ENCODE results near the gene PPP1R7.

Gene PPP1R7

DNA sequence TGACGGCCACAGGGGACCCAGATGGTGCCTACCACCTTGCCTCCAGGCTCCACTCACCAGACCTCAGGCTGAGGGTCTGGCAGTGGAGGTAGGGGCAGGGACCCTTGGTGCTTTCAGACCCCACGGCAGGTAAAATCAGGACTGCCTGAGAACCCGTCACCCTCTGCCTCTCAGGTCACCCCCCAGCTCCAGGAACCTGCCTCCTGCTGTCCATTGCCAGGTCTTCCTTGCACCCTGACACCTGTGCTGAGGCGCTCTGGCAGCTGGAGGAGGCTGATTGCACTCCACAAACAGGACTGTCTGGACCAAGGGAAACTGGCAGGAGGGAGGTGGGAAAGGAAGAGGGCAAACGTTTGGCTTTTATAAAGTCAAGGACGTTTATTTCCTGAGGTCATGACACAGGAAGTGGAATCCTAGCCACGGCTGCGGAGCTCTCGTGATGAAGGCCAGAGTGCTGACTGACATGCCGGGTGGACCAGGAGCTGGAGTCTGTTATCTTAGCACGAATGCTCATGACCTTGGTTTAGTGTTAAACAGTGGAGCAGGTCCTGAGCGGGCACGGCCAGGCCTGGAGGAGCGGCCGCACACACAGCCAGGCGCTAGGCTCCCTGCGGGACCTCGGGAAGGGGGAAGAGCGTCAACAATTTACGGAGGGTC lies 78.7 kb downstream of the PPP1R7 start:
- TF ChIP-seq GATA1 (IDR thresholded peaks at IDR 0.05; ENCODE audit: low read depth, low read length) (no peak), POLR2A (IDR thresholded peaks at IDR 0.05; ENCODE audit: low read length) (no peak)

DNA sequence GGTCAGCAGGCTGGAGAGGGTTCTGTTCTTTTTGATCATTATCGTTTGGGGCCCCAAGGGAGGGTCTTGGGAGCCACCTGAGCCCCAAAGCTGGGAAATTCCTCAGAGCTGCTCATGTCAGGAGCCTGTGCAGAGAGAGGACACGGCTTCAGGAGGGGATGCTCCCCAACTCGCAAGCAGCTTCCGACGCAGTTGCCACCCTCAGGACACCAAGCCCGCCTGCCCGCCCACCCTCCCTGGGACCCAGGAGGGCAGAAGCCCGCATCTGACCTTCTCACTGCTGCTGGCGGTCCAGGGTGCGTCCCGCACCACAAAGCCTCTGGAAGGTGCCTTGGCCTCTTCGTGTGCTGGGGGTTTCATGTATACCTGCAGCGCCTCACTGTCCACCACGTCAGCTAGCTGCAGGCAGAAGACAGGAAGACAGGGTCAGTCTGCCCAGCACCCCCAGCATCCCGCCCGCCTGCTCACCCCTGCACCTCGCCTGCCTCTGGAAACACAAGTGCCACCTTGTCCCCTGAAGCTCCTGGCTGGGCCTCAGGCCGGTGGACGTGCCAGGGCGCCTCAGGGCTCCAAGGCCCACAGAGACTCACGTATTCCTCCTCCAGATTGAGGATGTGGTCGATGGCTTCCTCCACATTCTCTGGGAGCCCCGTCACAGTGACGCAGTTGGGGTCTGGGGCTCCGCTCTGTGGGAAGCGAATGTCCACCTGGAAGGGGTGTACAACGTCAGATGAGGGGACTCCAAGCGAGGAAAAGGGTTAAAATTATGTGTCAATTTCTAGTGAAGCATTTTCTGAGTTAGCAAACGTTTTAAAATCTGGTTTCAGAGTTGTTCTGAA lies 79.5 kb downstream of the PPP1R7 start:
- TF ChIP-seq POLR2A (IDR thresholded peaks at IDR 0.05; ENCODE audit: low read length): no peak
- no peak for TF ChIP-seq GATA1 (IDR thresholded peaks at IDR 0.05; ENCODE audit: low read depth, low read length)
- no peak for DNase-seq

More for the DNA sequence above, 78.7 kb downstream of the PPP1R7 start:
- no peak for DNase-seq

DNA sequence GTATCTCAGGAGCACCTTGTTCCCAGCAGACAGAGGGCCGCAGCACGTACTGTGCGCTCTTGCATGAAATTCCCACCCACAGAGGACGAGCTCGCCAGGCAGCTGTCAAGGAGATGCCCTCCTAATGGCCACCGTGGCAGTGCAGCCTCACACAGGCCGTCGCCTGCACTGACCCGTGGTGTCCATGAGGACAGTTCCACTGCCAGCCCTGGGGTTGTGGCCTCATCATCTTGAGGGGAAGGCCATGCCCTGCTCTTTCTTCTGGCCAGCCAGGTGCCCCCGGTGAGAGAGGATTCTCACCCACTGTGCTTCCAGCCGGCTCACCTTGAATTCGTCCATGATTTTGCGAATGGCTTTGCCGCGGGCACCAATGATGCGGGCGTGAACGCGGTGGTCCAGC lies 80.2 kb downstream of the PPP1R7 start:
- no peak for DNase-seq
- TF ChIP-seq GATA1 (IDR thresholded peaks at IDR 0.05; ENCODE audit: low read depth, low read length) (no peak), POLR2A (IDR thresholded peaks at IDR 0.05; ENCODE audit: low read length) (no peak)

DNA sequence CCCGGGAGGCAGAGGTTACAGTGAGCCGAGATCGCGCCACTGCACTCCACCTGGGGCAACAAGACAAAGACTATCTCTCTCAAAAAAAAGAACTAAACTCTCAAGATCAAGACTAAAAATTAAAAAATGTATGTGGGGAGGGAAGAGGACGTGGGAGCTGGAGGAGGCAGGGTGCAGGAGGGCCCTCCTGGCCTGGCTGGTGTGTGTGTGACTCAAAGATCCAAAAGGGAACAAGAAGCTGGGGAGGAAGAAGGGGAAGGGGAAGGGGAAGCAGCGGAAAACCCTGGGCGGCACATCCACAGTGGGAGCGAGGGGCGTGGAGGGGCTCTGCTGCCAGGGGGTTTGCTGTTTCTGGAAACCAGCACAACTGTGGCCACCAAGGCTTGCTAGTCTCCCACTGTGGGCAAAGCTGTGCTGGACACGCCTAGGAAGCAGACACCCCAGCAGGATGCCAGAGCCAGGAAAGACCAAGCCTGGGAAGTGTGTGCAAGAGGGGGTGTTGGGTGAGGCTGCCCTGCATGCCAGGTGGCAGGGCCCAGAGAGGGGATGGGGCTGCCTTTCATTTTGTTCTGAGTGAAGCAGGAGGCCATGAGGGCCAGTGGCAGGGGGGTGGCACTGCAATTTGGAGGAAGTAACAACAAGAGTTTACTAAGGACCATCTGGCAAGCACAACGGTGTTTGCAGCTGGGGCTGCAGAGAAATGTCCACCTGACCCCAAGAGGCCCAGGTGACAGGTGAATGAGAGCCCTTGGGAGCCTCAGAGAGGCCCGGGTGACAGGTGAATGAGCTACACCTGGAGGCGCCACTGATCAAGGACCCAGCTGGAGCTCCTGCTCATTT lies 82.7 kb downstream of the PPP1R7 start:
- DNase-seq: no peak
- no peak for TF ChIP-seq GATA1 (IDR thresholded peaks at IDR 0.05; ENCODE audit: low read depth, low read length)

Measured in erythroblast (primary cell).